Fibroblast of villous mesenchyme (primary cell): ENCODE results near the gene HASPIN. TPM values are rescaled to one million over a fixed set of nuclear protein-coding genes. Genes with fewer than 3 reads are reported as not detected.

Source experiments
- DNase-seq: peaks from one replicate; pipeline ENCODE4 v3.0.0-alpha.2; 2010; ENCODE audit warnings: low read depth
- H3K4me3 ChIP-seq: 2 replicates; pipeline ENCODE4 v1.5.1; 2011; ENCODE audit warnings: low read depth, mild to moderate bottlenecking, low read length
- total RNA-seq: library from RNA; depleted of rRNA; stranded (reverse); fragments of >200 nt; gene quantifications from 2 replicates; pipeline ENCODE4 v1.2.3, GENCODE V29; 2012
- TF ChIP-seq, protein P1 (sequence below): IDR thresholded peaks from 2 replicates; pipeline ENCODE4 v1.5.1; 2012; ENCODE audit warnings: low read depth, mild to moderate bottlenecking, low read length; ENCODE audit not compliant: insufficient read depth

HASPIN gene
- total RNA-seq, 1 donor: 6.9 TPM

DNA sequence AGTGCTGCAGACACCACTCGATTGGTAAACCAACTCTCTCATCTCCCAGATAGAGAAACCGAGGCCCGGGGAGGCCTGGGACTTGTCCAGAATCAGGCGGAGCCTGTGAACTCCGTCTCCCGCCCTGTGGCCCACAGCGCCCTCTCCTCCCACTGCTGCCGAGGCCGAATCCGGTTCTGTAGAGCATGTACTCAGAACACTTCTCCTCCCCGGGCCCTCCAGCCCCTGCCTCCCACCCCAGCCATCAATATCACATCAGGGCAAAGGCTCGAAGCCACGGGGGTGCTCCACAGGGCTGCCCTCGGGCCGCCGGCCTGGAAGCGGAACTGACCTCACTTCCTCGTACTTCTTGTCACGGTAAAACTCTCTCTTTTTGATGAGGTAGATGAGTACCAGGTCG is 42.1 kb upstream of the HASPIN start:
- no peak overlapping the region for H3K4me3 ChIP-seq
- DNase-seq: no peak
- TF ChIP-seq, protein P1, sequence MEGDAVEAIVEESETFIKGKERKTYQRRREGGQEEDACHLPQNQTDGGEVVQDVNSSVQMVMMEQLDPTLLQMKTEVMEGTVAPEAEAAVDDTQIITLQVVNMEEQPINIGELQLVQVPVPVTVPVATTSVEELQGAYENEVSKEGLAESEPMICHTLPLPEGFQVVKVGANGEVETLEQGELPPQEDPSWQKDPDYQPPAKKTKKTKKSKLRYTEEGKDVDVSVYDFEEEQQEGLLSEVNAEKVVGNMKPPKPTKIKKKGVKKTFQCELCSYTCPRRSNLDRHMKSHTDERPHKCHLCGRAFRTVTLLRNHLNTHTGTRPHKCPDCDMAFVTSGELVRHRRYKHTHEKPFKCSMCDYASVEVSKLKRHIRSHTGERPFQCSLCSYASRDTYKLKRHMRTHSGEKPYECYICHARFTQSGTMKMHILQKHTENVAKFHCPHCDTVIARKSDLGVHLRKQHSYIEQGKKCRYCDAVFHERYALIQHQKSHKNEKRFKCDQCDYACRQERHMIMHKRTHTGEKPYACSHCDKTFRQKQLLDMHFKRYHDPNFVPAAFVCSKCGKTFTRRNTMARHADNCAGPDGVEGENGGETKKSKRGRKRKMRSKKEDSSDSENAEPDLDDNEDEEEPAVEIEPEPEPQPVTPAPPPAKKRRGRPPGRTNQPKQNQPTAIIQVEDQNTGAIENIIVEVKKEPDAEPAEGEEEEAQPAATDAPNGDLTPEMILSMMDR: no peak

GRCh38 chr17:3682033-3682432 is 41.7 kb upstream of the HASPIN start:
- H3K4me3 ChIP-seq: no peak overlapping the region
- no peak for DNase-seq
- TF ChIP-seq, protein P1: no peak

DNA sequence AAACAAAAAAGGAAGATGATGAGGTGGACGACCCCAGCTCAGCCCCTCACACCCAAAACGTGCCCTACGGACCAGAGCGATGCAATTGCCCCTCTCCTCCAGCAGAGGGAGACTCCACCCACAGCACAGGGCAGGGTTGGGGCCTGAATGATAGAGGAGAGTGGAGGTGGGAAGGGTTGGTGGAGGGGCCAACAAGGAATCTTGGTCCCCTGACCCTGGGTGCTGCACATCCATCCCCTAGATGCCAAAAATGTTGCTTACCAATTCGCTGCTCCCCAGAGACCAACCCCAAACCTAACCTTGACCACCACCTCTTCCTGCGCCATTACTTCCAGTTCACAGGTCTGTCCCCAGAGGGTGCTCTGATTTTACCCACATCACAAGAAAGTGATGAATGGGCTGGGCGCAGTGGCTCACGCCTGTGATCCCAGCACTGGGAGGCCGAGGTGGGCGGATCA is 40.6 kb upstream of the HASPIN start:
- H3K4me3 ChIP-seq: no peak overlapping the region
- TF ChIP-seq, protein P1: peak; percentile 99
- DNase-seq: peak; percentile 28

- no peak for DNase-seq
- no peak overlapping the region for H3K4me3 ChIP-seq
- TF ChIP-seq, protein P1: no peak
These were observed 38.5 kb upstream of the HASPIN start for GRCh38 chr17:3685174-3685573.

DNA sequence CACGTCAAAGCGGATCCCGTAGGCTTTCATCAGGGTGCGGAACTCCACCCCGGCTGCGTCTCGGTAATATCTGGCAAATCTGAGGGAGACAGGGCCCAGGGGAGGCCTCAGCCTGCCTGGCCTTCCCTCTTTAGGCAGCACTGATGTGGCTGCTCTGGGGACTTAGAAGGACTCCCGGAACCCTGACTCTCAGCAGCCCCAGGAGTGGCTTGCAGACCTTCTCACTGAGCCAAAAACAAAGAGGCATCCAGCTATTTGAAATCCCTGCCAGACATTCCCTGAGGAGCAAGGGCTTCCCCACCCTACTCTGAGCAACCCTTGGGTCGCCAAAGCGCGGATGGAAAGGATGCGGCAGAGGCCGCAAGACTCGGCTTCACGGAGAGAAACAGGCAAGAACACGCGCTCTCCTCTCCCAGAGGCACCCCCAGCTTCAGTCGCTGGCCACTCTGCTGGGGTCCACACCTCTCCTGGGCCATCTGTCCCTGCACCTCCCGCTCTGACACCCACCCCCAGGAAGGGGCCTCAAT is 35.6 kb upstream of the HASPIN start:
- H3K4me3 ChIP-seq: no peak overlapping the region
- DNase-seq: no peak
- TF ChIP-seq, protein P1: no peak

DNA sequence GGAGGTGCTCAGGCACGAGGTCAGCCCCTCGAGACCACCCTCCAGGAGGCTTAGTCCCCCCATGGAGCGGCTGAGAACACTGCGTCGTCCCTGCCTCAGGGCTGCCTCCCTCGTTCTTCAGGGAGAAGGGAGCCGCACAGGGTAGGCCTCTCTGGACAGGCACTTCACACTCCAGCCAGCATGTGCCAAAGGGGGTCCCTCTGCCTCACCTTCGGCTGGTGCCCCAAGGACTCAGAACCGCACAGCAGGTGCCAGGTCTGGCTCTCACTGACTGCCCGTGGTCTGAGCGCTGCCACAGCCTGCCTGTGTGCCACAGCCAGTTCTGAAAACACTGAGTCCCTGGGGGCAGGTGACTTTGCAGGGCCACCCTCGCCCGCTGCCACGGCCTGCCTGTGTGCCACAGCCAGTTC is 34.8 kb upstream of the HASPIN start:
- H3K4me3 ChIP-seq: no peak overlapping the region
- TF ChIP-seq, protein P1: no peak
- no peak for DNase-seq
